Loucy (cell line): ENCODE measurements around the gene FOXP1.

Source experiments
- H2AFZ ChIP-seq: fragments of 200-600 bp; sonication (generic); 2 replicates; pipeline ENCODE4 v1.6.0; 2016; ENCODE audit warnings: antibody characterized with exemption, mild to moderate bottlenecking, low read length, moderate library complexity
- H3F3A ChIP-seq: fragments of 200-600 bp; 2 replicates; pipeline ENCODE4 v1.6.0; 2016; ENCODE audit warnings: antibody characterized with exemption, low read depth, mild to moderate bottlenecking
- H3K27me3 ChIP-seq: fragments of 200-600 bp; sonication (generic); 2 replicates; pipeline ENCODE4 v1.6.1; 2014; ENCODE audit warnings: low read length, mild to moderate bottlenecking; ENCODE audit not compliant: insufficient read depth, poor library complexity, severe bottlenecking
- H3K36me3 ChIP-seq: fragments of 200-600 bp; sonication (generic); 2 replicates; pipeline ENCODE4 v1.6.1; 2016; ENCODE audit warnings: low read length; ENCODE audit not compliant: insufficient read depth
- H3K4me1 ChIP-seq: fragments of 200-600 bp; sonication (generic); 2 replicates; pipeline ENCODE4 v1.5.1; 2014; ENCODE audit warnings: low read length, mild to moderate bottlenecking; ENCODE audit not compliant: insufficient read depth, poor library complexity, severe bottlenecking
- H3K4me2 ChIP-seq: fragments of 200-600 bp; sonication (generic); 2 replicates; pipeline ENCODE4 v1.6.0; 2014; ENCODE audit warnings: antibody characterized with exemption, low read length, low read depth, mild to moderate bottlenecking; ENCODE audit not compliant: poor library complexity, severe bottlenecking
- H3K4me3 ChIP-seq: fragments of 200-600 bp; sonication (generic); 2 replicates; pipeline ENCODE4 v1.5.1; 2014; ENCODE audit warnings: low read length, mild to moderate bottlenecking, mixed read lengths; ENCODE audit not compliant: poor library complexity, severe bottlenecking
- H3K79me2 ChIP-seq: fragments of 200-600 bp; sonication (generic); 2 replicates; pipeline ENCODE4 v1.6.1; 2014; ENCODE audit warnings: low read length; ENCODE audit not compliant: insufficient read depth
- H3K9ac ChIP-seq: fragments of 200-600 bp; sonication (generic); 2 replicates; pipeline ENCODE4 v1.6.0; 2014; ENCODE audit warnings: mild to moderate bottlenecking, low read depth, low read length, moderate library complexity; ENCODE audit not compliant: poor library complexity, severe bottlenecking
- H3K9me2 ChIP-seq: fragments of 200-600 bp; sonication (generic); replicated peaks from 2 replicates; pipeline ENCODE4 v1.6.1; 2016; ENCODE audit warnings: low read depth, low read length, mixed read lengths
- H3K9me3 ChIP-seq: fragments of 200-600 bp; sonication (generic); 2 replicates; pipeline ENCODE4 v1.6.1; 2014; ENCODE audit warnings: mild to moderate bottlenecking, antibody characterized with exemption, low read length, low read depth; ENCODE audit not compliant: insufficient read depth
- H4K20me1 ChIP-seq: fragments of 200-600 bp; sonication (generic); 2 replicates; pipeline ENCODE4 v1.6.0; 2014; ENCODE audit warnings: antibody characterized with exemption, low read length, mild to moderate bottlenecking; ENCODE audit not compliant: insufficient read depth, poor library complexity, severe bottlenecking
- CTCF ChIP-seq: fragments of 200-600 bp; sonication (generic); conservative IDR thresholded peaks from 2 replicates; pipeline ENCODE4 v1.5.1; 2014; ENCODE audit warnings: mild to moderate bottlenecking, antibody characterized with exemption, low read length
- EZH2phosphoT487 ChIP-seq: fragments of 200-600 bp; IDR thresholded peaks from 2 replicates; pipeline ENCODE4 v1.6.1; 2018; ENCODE audit warnings: antibody characterized with exemption, mild to moderate bottlenecking, moderate library complexity, borderline replicate concordance

Gene FOXP1

GRCh38 chr3:71402911-71403310 is 180.6 kb downstream of the FOXP1 start:
- H3K79me2 ChIP-seq, result peaks cover 21% of the 10 kb centered on the region
- no peaks in the 10 kb centered on the region for H3K9me2 ChIP-seq
- no peak overlapping the region for H3K9ac ChIP-seq
- no peaks in the 10 kb centered on the region for H4K20me1 ChIP-seq
- TF ChIP-seq EZH2phosphoT487 (no peak), CTCF (no peak)
- no peak overlapping the region for H3K4me2 ChIP-seq
- no peaks in the 10 kb centered on the region for H3K36me3 ChIP-seq
- H3K9me3 ChIP-seq, result no peaks in the 10 kb centered on the region
- no peaks in the 10 kb centered on the region for H3K27me3 ChIP-seq
- H3K4me3 ChIP-seq, result no peak overlapping the region
- no peak overlapping the region for H2AFZ ChIP-seq
- H3K4me1 ChIP-seq, result peaks cover 14% of the 10 kb centered on the region
- H3F3A ChIP-seq, result no peaks in the 10 kb centered on the region

GRCh38 chr3:71402280-71402679 is 181.2 kb downstream of the FOXP1 start:
- H3K4me3 ChIP-seq, result no peak overlapping the region
- no peaks in the 10 kb centered on the region for H4K20me1 ChIP-seq
- no peaks in the 10 kb centered on the region for H3K27me3 ChIP-seq
- no peaks in the 10 kb centered on the region for H3K9me3 ChIP-seq
- no peak overlapping the region for H2AFZ ChIP-seq
- no peak overlapping the region for H3K9ac ChIP-seq
- TF ChIP-seq EZH2phosphoT487, result no peak
- TF ChIP-seq CTCF, result no peak
- H3K79me2 ChIP-seq, result peaks cover 24% of the 10 kb centered on the region
- no peaks in the 10 kb centered on the region for H3K36me3 ChIP-seq
- peaks cover 19% of the 10 kb centered on the region for H3K4me1 ChIP-seq
- no peaks in the 10 kb centered on the region for H3F3A ChIP-seq
- H3K4me2 ChIP-seq, result no peak overlapping the region
- H3K9me2 ChIP-seq, result no peaks in the 10 kb centered on the region

GRCh38 chr3:71401695-71402231 is 181.8 kb downstream of the FOXP1 start:
- Histone ChIP-seq H3K36me3 (no peaks in the 10 kb centered on the region), H3F3A (no peaks in the 10 kb centered on the region), H3K4me3 (no peak overlapping the region), H2AFZ (no peak overlapping the region), H4K20me1 (no peaks in the 10 kb centered on the region), H3K9me2 (no peaks in the 10 kb centered on the region), H3K9ac (no peak overlapping the region), H3K9me3 (no peaks in the 10 kb centered on the region), H3K79me2 (peaks cover 26% of the 10 kb centered on the region), H3K4me1 (peaks cover 19% of the 10 kb centered on the region), H3K4me2 (no peak overlapping the region), H3K27me3 (no peaks in the 10 kb centered on the region)
- TF ChIP-seq EZH2phosphoT487 (no peak), CTCF (no peak)
